ENCODE data around the gene CUBN.
"Not testable (repeated sequence)": the region's sequence is repeated elsewhere in the genome, so short reads cannot be mapped to it uniquely, and the experiment has no call there.

CUBN gene

DNA sequence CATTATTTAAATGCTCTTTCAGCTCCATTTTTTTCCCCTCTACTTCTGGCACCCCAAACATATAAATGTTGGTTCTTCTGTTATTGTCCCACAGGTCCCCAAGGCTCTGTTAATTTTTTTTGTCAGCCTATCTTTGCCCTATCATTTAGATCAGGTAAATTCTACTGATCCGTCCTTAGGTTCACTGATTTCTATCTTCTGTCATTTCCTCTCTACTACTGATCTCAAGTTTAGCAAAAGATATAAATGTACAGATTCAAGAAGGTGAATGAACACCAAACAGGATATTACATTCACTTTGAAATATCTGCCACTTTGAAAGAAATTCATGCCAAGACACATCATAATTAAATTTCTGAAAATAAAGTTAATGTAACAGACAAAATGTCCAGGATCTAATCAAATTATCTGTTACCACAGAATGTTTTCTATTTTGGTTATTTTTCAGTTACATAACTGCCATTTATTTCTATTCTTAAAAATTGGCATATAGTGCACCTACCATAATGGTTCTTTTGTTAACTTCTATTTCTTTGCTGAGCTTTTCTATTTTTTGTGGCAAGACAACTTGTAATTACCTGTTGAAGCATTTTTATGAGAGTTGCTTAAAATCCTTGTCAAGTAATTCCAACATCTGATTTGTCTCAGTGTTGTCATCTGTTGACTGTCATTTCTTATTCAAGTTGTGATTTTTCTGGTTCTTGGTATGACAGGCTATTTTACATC, 12.1 kb upstream of the CUBN start:
- in situ Hi-C loops (cut with HindIII; ENCODE audit: low sequenced_read_pairs): no loop called here

DNA sequence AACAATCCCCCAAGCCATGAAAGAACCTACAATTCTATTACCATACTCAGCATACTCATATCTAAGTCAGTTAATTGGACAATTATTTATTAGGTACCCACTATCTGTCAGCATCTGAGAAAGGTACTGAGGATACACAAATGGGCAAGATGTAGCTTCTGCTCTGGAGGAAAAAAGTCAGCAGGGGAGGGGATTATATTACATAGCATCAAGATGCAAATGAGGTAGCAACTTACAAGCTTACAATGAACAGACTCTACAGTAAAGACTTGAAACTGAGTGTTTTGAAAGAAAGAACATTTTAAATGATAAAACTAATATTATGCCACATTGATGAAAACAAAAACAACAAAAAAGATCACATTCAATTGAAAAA, 10.8 kb upstream of the CUBN start:
- in situ Hi-C loops (cut with HindIII; ENCODE audit: low sequenced_read_pairs): no loop called here

DNA sequence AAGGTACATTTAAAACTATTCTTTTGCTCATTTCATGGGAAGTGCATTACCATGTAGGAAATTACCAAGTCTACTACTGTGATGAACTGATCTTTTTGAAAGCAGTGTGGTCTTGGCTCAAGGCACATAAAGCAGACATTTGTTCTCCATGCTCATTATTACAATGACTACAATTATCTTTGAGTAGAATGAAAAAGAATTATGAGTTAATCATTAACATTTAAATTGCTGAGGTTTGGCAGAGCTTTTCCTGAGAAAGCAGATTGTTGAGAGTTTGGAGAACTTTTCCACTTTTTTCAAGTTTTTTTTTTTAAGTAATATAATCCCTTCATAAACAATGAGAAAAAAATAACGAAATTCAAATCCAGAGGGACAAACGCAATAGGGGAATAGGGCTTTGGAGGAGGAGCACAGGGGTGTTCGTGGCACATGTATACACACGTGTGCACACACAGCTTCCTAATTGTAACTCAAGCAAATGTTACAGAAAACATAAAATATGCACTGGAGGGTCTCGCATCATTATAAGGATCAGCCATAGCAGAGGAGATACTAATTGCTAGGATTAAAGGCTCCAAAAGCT, 8.9 kb upstream of the CUBN start:
- in situ Hi-C loops (cut with HindIII; ENCODE audit: low sequenced_read_pairs): loop anchor here (10.0 kb wide), 1 partner anchor 284 kb away; no protein-coding TSS in a partner anchor

DNA sequence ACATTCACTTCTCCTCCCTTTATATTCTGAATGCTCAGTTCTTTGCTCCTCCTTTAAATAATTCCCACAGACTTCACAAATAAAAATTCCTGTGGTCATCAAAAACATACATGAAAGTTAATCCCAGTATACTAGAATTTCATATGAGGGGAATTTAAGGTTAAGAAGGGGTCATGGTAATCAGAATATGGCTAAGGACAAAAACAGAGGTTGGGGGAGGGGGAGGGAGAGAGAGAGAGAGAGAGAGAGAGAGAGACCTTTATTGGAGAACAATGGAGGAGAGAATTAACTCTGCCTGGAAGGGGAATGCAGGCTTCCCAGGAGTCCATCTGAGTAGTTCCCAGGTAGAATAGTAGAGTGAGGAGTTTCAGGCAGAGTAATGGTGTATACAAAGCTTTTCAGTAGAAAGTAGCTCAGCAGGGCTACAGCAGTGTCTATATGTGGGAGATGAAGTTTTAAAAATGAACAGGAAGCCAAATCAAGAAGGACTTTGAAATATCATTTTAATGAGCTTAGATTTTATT, 5.2 kb upstream of the CUBN start:
- in situ Hi-C loops (cut with HindIII; ENCODE audit: low sequenced_read_pairs): loop anchor here (10.0 kb wide), 1 partner anchor 280 kb away; no protein-coding TSS in a partner anchor

DNA sequence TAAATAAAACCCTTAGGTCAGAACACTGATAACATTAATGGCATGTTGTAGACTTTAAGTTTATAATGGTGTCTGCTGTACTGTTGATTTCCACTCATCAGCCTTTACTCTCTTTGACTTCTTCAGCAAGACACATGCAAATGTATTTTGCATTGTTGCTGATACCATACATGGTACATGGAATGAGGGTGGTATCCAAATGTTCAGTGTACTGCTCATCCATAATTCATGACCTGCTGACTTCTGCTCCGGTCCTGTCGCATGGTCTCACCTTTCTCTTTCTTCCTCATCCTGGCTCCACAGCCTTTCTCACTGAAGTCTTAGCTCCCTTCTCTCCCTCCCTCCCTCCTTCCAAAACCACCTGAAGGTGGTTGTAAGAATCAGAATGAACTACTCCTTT, 4.7 kb upstream of the CUBN start:
- in situ Hi-C loops (cut with HindIII; ENCODE audit: low sequenced_read_pairs): loop anchor here (10.0 kb wide), 1 partner anchor 279 kb away; no protein-coding TSS in a partner anchor

DNA sequence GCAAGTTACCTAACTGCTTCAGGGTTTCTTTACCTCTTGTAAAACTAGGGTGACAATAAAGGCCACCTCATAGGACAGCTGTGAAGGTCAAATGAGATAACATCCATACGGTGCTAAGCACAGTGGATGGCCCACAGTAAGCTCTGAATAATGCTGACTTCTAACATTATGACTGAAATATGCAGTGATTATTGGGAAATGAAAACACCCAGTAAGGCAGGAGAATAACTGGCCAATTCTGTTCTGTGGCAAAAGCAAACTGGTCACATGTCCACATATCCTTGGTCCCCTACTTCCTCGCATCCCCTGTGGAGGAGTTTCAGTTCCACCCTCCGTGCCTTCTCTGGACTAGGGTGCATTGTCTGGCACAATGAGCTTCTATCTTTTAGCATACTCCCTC, 1.4 kb downstream of the CUBN start:
- in situ Hi-C loops (cut with HindIII; ENCODE audit: low sequenced_read_pairs): no loop called here

DNA sequence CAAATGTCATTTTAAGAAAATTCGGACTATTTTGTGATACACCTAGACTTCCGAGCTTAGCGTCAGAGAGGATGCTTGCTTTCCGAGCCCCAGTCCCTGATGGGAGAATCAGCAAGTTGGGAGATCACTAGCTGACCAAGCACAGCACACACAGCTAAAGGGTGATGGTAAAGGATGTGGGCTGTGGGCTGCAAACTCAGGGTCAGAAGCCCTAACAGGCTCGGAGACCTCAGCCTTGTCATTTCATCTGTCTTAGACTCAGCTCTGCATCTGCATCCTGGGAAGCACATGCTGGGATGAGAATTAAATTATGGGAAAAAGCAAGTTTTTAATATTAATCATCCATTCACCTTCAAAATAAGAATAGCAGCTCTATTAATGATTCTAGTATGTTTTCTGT, 3.3 kb downstream of the CUBN start:
- in situ Hi-C loops (cut with HindIII; ENCODE audit: low sequenced_read_pairs): no loop called here

DNA sequence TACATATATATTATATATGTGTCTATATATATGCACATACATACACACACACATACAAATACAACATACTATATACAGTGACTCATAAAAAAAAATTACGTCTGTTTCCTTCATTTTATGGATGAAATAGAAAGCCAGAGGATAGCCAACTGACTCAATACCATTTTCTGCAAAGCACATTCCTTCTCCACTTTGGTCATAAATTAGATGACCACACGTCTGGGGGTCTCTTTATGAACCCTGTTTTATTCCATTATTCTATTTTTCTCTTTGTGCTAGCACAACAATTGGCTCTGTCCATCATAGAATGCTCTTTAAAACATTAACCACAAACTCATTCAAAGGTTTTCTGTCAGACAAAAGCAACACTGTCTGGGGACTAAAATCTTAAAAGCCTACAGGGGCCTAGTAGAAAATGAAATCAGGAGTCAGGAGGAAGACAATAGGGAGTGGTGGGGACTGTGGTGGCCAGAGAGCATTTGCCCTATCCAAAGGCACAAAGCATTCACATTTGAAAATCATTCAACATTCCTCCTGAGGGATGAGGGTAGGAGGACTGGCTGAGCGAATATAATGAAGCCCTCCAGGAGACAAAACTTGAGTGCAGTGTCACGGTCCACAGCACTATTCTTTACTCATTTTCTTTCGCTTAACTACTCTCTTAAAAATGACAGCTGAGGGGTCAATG, 4.3 kb downstream of the CUBN start:
- in situ Hi-C loops (cut with HindIII; ENCODE audit: low sequenced_read_pairs): no loop called here

DNA sequence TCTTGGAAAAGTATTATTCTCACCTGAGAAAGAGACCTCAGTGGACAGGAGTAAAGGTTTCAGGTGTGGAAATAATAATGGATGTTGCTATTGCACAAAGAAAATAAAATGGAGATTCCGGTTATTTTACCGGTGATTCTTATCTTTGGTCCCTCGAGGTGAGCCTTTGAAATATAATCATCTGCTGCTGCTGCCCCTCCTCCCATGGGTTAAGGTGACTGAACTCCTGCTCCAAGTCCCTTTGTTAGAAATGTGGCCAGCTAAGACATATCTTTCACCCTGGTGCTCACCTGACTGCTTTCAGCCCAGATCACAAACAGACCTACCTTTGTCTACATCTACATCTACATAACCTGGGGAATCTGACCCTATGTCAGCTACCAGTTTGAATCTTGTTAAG, 5.7 kb downstream of the CUBN start:
- in situ Hi-C loops (cut with HindIII; ENCODE audit: low sequenced_read_pairs): no loop called here

DNA sequence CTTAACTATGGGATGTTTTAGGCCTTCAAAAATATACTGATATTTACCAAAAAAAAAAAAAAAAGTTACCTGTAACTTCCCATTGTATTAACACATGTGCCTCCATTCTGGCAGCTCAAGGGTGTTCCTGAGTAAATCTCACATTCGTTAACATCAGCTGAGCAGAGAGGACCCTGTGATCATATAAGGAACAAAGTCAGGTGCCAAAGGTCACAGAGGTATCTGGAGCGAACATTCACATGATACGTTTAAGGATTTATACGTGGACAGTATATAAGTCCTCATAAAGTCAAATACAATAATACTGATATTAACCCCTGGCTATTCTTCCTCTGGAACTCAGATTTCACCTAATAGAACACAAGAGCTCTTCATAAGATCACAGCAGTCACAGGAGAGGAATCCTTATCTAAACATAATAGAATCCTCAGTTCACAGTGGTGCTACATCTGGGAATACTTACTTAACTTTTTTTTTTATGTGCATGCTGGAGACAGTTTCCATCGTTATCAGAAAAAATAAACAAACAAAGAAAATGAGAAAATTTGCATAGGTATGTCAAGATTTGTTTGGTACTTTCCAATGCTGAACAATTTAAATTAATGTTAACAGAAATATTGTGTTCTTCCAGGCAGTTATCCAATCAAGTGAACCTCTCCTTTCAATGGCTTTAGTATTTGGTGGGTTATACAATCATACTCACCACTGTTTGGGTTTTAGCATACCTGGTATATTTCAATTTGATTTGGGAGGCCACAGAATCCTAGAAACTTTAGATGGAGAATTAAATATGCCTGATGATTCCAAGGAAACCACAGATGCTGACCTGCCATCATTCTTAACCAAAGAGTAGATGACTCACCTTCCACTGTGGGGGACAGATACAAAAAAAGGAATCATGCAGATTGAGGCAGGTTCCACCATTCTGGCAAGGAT, 6.6 kb downstream of the CUBN start:
- in situ Hi-C loops (cut with HindIII; ENCODE audit: low sequenced_read_pairs): no loop called here

DNA sequence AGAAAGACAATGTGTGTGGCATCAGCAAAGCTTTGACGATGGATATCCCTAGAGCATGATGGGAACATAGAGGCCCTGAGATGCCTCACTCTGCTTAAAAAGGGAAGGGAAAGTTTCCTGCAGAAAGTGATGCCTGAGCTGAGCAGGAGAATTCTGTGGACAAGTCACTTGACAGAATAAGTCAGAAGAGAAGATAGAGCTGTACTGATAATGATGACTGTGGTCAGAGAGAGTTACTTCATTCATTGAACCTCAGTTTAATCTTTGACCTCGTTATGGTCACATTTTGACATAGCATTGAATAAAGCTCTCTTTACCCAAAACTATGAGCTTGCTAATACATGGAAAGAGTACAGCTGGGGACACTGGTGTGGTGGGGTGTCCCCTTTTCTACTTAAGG, 7.6 kb downstream of the CUBN start:
- in situ Hi-C loops (cut with HindIII; ENCODE audit: low sequenced_read_pairs): no loop called here

DNA sequence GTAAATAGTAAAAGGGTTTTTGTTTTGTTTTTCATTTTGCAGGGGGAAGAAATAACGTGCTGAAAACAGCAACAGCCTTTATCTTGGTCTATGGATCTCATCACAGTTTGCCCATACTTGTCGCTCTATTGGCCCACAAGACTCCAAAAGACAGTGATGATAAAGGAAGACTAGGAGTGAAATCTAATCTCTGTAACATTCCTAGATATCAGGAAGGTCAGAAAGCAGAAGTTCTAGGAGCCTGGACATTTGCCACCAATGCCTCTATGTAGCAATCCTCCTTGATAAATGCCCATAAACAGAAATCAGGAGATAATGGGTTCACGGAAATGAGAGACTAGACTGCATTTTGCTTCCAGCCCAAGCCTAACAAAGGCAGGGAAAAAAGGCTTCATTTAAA, 8.9 kb downstream of the CUBN start:
- in situ Hi-C loops (cut with HindIII; ENCODE audit: low sequenced_read_pairs): no loop called here

DNA sequence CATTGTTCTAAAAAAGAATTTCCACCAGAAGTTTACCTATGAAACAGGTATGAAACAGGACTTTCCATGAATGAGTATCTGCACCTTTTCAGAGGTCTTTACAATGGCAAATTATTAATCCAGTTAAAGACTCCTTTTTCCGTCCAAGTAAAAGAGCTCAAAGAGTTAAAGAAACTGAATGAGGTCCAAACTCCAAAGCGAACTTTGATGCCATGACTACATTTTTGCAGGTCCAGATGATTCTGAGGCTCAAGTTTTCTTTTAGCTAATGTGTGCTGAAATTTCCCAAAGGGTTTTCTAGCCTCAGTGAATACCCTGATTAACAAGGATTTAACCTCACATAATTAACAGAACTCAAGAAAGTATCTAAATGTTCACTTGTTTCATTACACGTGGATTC, 9.8 kb downstream of the CUBN start:
- in situ Hi-C loops (cut with HindIII; ENCODE audit: low sequenced_read_pairs): no loop called here

DNA sequence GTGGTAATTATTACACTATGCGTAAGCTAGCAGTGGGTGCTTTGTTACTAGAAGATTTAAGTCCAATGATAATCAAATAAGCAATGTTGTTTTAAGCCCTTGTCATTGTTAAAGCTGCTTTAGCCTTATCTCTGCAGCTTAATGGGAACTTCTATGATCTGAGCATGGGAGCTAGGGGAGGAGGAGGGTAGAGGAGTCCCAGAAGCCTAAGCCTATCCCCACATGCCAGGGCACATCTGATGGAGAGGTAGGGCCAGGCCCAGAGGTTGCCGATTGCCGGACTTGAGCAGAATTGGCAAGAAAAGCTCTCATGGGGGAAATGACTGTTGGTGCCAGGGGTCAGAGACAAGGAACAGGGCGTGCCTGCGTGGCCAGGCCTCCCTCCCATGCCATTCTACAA, 13.4 kb downstream of the CUBN start:
- in situ Hi-C loops (cut with HindIII; ENCODE audit: low sequenced_read_pairs): no loop called here

DNA sequence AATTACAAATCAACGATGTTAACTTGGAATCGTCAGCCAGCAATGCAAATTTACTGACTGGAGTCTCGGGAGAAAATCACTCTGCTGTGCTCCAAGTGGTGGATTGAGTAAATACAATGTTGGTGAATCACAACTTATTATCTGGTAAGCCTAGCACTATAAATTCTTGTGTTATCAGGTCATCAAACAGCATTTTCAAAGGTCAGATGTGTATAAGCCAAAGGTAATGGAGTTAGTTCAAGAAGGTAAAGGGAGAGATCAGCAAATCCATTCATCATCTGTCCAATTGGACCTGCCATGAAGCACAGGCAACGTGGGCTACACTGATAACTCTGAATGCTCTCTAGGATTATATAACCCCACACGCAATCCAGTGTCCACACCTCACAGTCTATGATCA, 13.9 kb downstream of the CUBN start:
- in situ Hi-C loops (cut with HindIII; ENCODE audit: low sequenced_read_pairs): no loop called here

DNA sequence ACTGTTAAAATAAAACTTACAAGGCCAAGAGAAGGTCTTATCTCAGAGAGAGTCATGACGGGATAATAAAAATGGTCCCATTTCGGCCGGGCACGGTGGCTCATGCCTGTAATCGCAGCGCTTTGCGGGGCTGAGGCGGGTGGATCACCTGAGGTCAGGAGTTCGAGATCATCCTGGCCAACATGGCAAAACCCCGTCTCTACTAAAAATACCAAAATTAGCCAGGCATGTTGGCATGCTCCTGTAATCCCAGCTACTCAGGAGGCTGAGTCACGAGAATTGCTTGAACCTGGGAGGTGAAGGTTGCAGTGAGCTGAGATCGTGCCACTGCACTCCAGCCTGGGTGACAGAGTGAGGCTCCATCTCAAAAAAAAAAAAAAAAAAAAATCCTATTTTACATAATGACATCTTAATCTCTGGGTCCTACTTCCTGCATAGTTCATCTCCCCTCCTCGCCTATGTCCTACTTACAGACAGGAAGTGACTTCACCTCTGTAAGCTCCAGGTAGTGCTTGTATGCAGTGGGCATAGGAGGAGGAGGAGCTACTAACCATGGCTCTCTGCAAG, 14.7 kb downstream of the CUBN start:
- in situ Hi-C loops (cut with HindIII; ENCODE audit: low sequenced_read_pairs): not testable (repeated sequence)

DNA sequence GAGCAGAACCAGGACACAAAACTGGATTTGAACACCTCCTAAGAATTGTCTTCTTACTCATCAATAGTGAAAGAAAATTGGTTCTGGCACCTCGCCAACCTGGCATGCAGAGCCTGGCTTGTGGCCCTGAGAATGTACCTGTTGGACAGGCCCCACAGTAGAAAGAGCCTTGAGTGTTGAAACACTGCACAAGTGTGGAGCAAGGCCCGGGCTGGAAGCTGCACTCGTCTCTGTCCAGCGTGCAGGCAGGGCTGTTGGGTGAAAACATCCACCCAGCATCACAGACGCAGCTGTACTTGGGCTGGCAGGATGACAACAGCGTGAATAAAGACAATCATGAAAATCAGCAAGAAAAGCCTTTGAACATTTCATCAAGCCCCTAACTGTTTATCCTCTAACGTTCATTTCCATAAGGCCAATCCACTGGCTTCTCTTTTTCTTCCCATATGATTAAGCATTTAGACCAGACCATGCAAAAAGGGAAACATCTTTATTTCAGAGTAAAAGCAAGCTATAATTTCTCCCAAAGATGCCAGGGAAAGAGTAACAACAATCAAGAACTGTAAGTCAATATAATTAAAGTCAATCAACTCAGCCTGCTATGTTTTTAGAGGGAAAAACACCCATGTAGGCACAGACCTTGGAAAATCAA, 15.6 kb downstream of the CUBN start:
- in situ Hi-C loops (cut with HindIII; ENCODE audit: low sequenced_read_pairs): no loop called here

DNA sequence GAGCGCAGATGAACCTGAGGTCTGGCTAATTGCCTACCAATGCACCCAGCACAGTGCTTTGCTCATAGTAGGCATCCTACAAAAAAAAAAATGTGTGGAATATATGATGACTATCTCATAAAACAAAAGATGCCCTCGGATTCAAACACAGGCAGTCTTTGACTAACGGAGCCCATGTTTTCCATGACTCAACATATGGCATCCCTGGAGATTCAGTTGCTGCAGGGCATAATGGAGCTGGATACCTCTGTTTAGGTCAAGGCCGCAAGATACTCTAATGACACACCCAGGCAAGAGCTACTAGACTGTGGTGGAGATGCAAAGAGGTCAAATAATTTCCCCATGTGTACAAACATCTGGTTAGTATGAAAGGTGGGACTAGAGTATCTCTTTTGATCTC, 16.3 kb downstream of the CUBN start:
- in situ Hi-C loops (cut with HindIII; ENCODE audit: low sequenced_read_pairs): no loop called here

DNA sequence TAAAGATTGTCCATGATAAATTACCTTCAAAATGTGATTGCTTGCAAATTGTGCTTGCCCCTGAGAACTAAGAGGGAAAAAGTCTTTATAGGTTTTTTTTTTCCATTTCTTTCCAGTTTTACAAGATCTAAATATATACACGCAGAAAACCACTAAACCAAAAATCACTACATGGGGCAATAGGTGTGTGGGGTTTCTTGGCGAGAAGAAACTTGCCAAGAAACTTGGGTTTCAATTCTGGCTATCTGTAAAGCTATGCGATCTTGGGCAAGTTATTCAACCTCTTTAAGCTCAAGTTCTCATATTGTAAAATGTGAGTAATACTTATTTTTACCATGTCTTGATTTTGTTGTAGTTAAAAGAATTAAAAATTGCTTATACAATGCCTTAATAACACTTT, 17.0 kb downstream of the CUBN start:
- in situ Hi-C loops (cut with HindIII; ENCODE audit: low sequenced_read_pairs): no loop called here
